Ovary (tissue), 3 donors: ENCODE data around the gene ZCCHC14.

Source experiments
- EP300 ChIP-seq: sonication (generic); formaldehyde crosslinking; IDR thresholded peaks from one replicate; pipeline ENCODE4 v1.6.1; 2017; ENCODE audit warnings: antibody characterized with exemption
- POLR2A ChIP-seq: fragments of 450-650 bp; IDR thresholded peaks from one replicate; pipeline ENCODE4 v1.6.1; 2017; ENCODE audit warnings: antibody characterized with exemption, mild to moderate bottlenecking, moderate library complexity
- TF ChIP-seq, protein P1 (sequence below), 3 donors: fragments of 450-650 bp in 2 of 3; fragments of 200-600 bp in 1 of 3; IDR thresholded peaks; one replicate each; pipeline versions ENCODE4 v1.5.1 to v1.8.0; 2016 to 2022; ENCODE audit warnings: antibody characterized with exemption in 3 of 3, mild to moderate bottlenecking in 1 of 3
- donor health status: DM: no; HTN: no; CAD: no.

DNA sequence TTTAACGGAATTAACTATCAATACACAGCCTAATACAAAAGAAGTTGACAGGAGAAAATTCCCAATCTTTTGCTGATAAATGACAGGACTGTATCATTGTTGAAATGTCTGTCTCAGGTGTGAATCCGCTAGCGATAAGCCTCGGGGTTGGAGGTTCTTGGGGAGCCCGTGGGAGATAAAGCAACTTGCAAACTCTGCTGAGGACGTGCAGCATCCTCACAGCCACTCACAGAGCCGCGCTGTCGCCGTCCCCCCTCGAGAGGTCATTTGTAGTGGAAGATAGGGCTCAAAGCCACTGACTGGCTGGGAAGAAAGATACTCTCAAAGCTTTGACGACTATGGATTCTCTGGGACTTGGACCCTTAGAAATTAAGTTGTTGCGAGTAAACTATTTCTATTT is 83.7 kb downstream of the ZCCHC14 start:
- TF ChIP-seq, protein P1, sequence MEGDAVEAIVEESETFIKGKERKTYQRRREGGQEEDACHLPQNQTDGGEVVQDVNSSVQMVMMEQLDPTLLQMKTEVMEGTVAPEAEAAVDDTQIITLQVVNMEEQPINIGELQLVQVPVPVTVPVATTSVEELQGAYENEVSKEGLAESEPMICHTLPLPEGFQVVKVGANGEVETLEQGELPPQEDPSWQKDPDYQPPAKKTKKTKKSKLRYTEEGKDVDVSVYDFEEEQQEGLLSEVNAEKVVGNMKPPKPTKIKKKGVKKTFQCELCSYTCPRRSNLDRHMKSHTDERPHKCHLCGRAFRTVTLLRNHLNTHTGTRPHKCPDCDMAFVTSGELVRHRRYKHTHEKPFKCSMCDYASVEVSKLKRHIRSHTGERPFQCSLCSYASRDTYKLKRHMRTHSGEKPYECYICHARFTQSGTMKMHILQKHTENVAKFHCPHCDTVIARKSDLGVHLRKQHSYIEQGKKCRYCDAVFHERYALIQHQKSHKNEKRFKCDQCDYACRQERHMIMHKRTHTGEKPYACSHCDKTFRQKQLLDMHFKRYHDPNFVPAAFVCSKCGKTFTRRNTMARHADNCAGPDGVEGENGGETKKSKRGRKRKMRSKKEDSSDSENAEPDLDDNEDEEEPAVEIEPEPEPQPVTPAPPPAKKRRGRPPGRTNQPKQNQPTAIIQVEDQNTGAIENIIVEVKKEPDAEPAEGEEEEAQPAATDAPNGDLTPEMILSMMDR (IDR thresholded peaks at IDR 0.05): no peak
- no peak for TF ChIP-seq POLR2A
- no peak for TF ChIP-seq EP300
